Measurements from ENCODE around the gene M6PR. TPM values are rescaled to one million over a fixed set of nuclear protein-coding genes. Genes with fewer than 3 reads are reported as not detected.
"Not testable (repeated sequence)": the region's sequence is repeated elsewhere in the genome, so short reads cannot be mapped to it uniquely, and the experiment has no call there.

The M6PR gene
- total RNA-seq, 3 donors from 2014 or later (not counting 1 experiment from before 2014, with no cell fraction given), result 245 to 270 (median 255) TPM

GRCh38 chr12:8941691-8942478 is 7.6 kb downstream of the M6PR start:
- WGBS (ENCODE audit: insufficient coverage), result 72% methylated on average over 4 of the region's 5 CpGs
- no peaks in the 10 kb centered on the region for H3K9me3 Mint-ChIP-seq
- no peaks in the 10 kb centered on the region for H3K27me3 ChIP-seq (ENCODE audit: control insufficient read depth, insufficient read depth, low read length)
- H3K4me3 Mint-ChIP-seq, result no peak overlapping the region
- H3K27ac ChIP-seq (ENCODE audit: low read length), result no peak overlapping the region
- DNase-seq, result no peak
- no peaks in the 10 kb centered on the region for H3K27me3 Mint-ChIP-seq (ENCODE audit: low read depth in 2 of 2)
- ATAC-seq, result no peak
- intact Hi-C loops (cut with micrococcal nuclease), result no loop called here
- no peak for TF ChIP-seq CTCF (IDR thresholded peaks at IDR 0.05)
- no peaks in the 10 kb centered on the region for H3K9me3 ChIP-seq (ENCODE audit: control insufficient read depth, insufficient read depth, low read length)
- peak overlapping the region; percentile 32 to 74 for H3K27ac Mint-ChIP-seq
- H3K4me1 Mint-ChIP-seq, result peaks cover 17 to 29% of the 10 kb centered on the region in 2 donors
- peaks cover 4% of the 10 kb centered on the region for H3K4me1 ChIP-seq (ENCODE audit: control insufficient read depth, insufficient read depth, low read length)
- no peaks in the 10 kb centered on the region for H3K36me3 Mint-ChIP-seq
- H3K4me3 ChIP-seq (ENCODE audit: low read length), result no peak overlapping the region
- peaks cover 53% of the 10 kb centered on the region for H3K36me3 ChIP-seq (ENCODE audit: control insufficient read depth, insufficient read depth, low read length)

- intact Hi-C loops (cut with micrococcal nuclease); H3K27ac ChIP-seq (ENCODE audit: low read length); H3K27ac Mint-ChIP-seq; H3K4me3 ChIP-seq (ENCODE audit: low read length); ATAC-seq; H3K9me3 Mint-ChIP-seq; DNase-seq; H3K27me3 ChIP-seq (ENCODE audit: control insufficient read depth, insufficient read depth, low read length); H3K4me1 ChIP-seq (ENCODE audit: control insufficient read depth, insufficient read depth, low read length); H3K4me3 Mint-ChIP-seq; H3K9me3 ChIP-seq (ENCODE audit: control insufficient read depth, insufficient read depth, low read length); H3K27me3 Mint-ChIP-seq (ENCODE audit: low read depth in 2 of 2): not testable (repeated sequence)
- peaks cover 7 to 10% of the 10 kb centered on the region in 2 donors for H3K4me1 Mint-ChIP-seq
- no CpG with 5 or more reads among the region's 5 CpGs for WGBS (ENCODE audit: insufficient coverage)
- peaks cover 32% of the 10 kb centered on the region for H3K36me3 ChIP-seq (ENCODE audit: control insufficient read depth, insufficient read depth, low read length)
- H3K36me3 Mint-ChIP-seq, result peaks cover 20% of the 10 kb centered on the region
Observed at GRCh38 chr12:8937842-8938442, 11.5 kb downstream of the M6PR start.

- H3K36me3 Mint-ChIP-seq, result peaks cover 20% of the 10 kb centered on the region
- no peak for ATAC-seq
- intact Hi-C loops (cut with micrococcal nuclease), result no loop called here
Observed at GRCh38 chr12:8936735-8937134, 12.7 kb downstream of the M6PR start.

GRCh38 chr12:8934080-8934479 is 15.4 kb downstream of the M6PR start:
- H3K9me3 Mint-ChIP-seq; H3K27me3 Mint-ChIP-seq (ENCODE audit: low read depth in 2 of 2); H3K4me3 Mint-ChIP-seq; H3K27me3 ChIP-seq (ENCODE audit: control insufficient read depth, insufficient read depth, low read length); ATAC-seq; DNase-seq; intact Hi-C loops (cut with micrococcal nuclease); H3K4me1 ChIP-seq (ENCODE audit: control insufficient read depth, insufficient read depth, low read length); H3K27ac Mint-ChIP-seq; H3K27ac ChIP-seq (ENCODE audit: low read length); H3K4me3 ChIP-seq (ENCODE audit: low read length); H3K4me1 Mint-ChIP-seq; H3K9me3 ChIP-seq (ENCODE audit: control insufficient read depth, insufficient read depth, low read length): not testable (repeated sequence)
- peaks cover 25% of the 10 kb centered on the region for H3K36me3 Mint-ChIP-seq
- 90% methylated on average over 1 of the region's 4 CpGs for WGBS (ENCODE audit: insufficient coverage)
- H3K36me3 ChIP-seq (ENCODE audit: control insufficient read depth, insufficient read depth, low read length), result peaks cover 19% of the 10 kb centered on the region

More at GRCh38 chr12:8936735-8937134, 12.7 kb downstream of the M6PR start:
- Mint-ChIP-seq H3K9me3 (no peaks in the 10 kb centered on the region), H3K27ac (no peak overlapping the region), H3K27me3 (ENCODE audit: low read depth in 2 of 2) (no peaks in the 10 kb centered on the region), H3K4me1 (peaks cover 0 to 2% of the 10 kb centered on the region in 2 donors), H3K4me3 (no peak overlapping the region)
- no peak for TF ChIP-seq CTCF (IDR thresholded peaks at IDR 0.05)
- no peaks in the 10 kb centered on the region for H3K9me3 ChIP-seq (ENCODE audit: control insufficient read depth, insufficient read depth, low read length)
- no peaks in the 10 kb centered on the region for H3K4me1 ChIP-seq (ENCODE audit: control insufficient read depth, insufficient read depth, low read length)
- no peak overlapping the region for H3K4me3 ChIP-seq (ENCODE audit: low read length)
- WGBS (ENCODE audit: insufficient coverage), result 98% methylated on average over 7 of the region's 7 CpGs
- DNase-seq, result no peak
- H3K36me3 ChIP-seq (ENCODE audit: control insufficient read depth, insufficient read depth, low read length), result peaks cover 22% of the 10 kb centered on the region
- H3K27ac ChIP-seq (ENCODE audit: low read length), result no peak overlapping the region
- H3K27me3 ChIP-seq (ENCODE audit: control insufficient read depth, insufficient read depth, low read length), result no peaks in the 10 kb centered on the region

GRCh38 chr12:8932464-8932863 is 17.0 kb downstream of the M6PR start:
- H3K27ac Mint-ChIP-seq; DNase-seq; H3K9me3 ChIP-seq (ENCODE audit: control insufficient read depth, insufficient read depth, low read length); H3K27me3 Mint-ChIP-seq (ENCODE audit: low read depth in 2 of 2); H3K9me3 Mint-ChIP-seq; intact Hi-C loops (cut with micrococcal nuclease); H3K27me3 ChIP-seq (ENCODE audit: control insufficient read depth, insufficient read depth, low read length); H3K4me1 Mint-ChIP-seq; H3K4me3 Mint-ChIP-seq; H3K4me1 ChIP-seq (ENCODE audit: control insufficient read depth, insufficient read depth, low read length); H3K27ac ChIP-seq (ENCODE audit: low read length); H3K4me3 ChIP-seq (ENCODE audit: low read length): not testable (repeated sequence)
- H3K36me3 ChIP-seq (ENCODE audit: control insufficient read depth, insufficient read depth, low read length), result peaks cover 15% of the 10 kb centered on the region
- WGBS (ENCODE audit: insufficient coverage), result 88% methylated on average over 1 of the region's 3 CpGs
- peak in 1 of 3 donors; percentile 17 for ATAC-seq
- peaks cover 25% of the 10 kb centered on the region for H3K36me3 Mint-ChIP-seq

GRCh38 chr12:8930655-8931323 is 18.7 kb downstream of the M6PR start:
- intact Hi-C loops (cut with micrococcal nuclease); H3K27ac ChIP-seq (ENCODE audit: low read length); H3K9me3 ChIP-seq (ENCODE audit: control insufficient read depth, insufficient read depth, low read length); H3K4me1 ChIP-seq (ENCODE audit: control insufficient read depth, insufficient read depth, low read length); DNase-seq; H3K4me3 Mint-ChIP-seq; ATAC-seq; H3K9me3 Mint-ChIP-seq; H3K27ac Mint-ChIP-seq; H3K27me3 Mint-ChIP-seq (ENCODE audit: low read depth in 2 of 2); H3K4me1 Mint-ChIP-seq; H3K4me3 ChIP-seq (ENCODE audit: low read length); H3K27me3 ChIP-seq (ENCODE audit: control insufficient read depth, insufficient read depth, low read length): not testable (repeated sequence)
- peaks cover 25% of the 10 kb centered on the region for H3K36me3 Mint-ChIP-seq
- 92% methylated on average over 4 of the region's 4 CpGs for WGBS (ENCODE audit: insufficient coverage)
- peaks cover 15% of the 10 kb centered on the region for H3K36me3 ChIP-seq (ENCODE audit: control insufficient read depth, insufficient read depth, low read length)
